HG03175 (cell line): ENCODE results near the gene SYT5.
"Not testable (repeated sequence)": the region's sequence is repeated elsewhere in the genome, so short reads cannot be mapped to it uniquely, and the experiment has no call there.

ENCODE experiments used
- ATAC-seq: cut with Tn5 transposase; IDR thresholded peaks from one replicate; pipeline ENCODE4 v1.9.1; 2021; ENCODE audit warnings: mild to moderate bottlenecking, moderate library complexity; ENCODE audit not compliant: unreplicated experiment

SYT5 gene

DNA sequence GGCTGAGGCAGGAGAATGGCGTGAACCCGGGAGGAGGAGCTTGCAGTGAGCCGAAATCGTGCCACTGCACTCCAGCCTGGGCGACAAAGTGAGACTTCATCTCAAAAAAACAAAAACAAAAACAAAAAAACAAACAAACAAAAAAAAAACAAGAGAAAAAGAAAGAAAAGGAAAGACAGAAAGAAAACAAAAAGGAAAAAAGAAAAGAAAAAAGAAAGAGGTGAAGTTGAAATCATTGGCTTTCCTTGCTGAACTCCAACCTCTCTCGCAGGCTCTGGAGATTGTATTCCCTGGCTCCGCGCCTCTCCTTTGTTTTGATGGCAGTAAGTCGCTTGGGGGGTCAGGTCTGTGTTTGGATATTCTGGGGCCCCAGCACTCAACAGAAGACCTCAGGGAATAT, 7.8 kb downstream of the SYT5 start:
- not testable (repeated sequence) for ATAC-seq

DNA sequence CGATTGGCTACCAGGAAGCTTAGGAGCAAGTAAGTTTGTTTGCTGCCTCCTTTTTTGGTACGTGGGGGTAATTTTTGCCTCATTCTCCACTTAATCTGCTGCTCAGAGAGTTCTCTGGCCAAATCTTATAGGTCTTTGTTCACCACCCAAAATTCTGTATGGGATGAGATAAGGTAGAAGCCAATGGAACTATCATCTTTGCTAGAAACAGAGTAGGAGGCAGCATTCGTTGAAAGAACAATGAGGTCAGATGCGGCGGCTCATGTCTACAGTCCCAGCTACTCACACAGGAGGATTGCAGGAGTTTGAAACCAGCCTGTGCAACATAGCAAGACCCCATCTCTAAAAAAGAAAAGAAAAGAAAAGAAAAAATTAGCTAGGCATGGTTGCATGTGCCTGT, 8.6 kb downstream of the SYT5 start:
- no peak for ATAC-seq

DNA sequence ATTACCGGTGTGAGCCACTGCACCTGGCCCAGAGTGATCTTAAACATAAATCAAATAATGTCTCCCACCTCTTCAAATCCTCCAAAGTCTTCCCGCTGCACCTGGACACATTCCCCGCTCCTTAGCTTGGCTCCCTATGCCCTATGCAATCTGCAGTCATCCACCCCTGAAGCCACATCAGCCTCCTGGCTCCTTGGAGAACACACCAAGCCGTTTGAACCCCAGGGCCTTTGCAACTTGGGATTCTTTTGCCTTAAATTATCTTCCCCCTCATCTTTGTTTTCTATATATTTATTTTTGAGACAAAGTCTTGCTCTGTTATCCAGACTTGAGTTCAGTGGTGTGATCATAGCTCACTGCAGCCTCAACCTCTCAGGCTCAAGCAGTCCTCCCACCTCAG, 11.0 kb downstream of the SYT5 start:
- no peak for ATAC-seq

DNA sequence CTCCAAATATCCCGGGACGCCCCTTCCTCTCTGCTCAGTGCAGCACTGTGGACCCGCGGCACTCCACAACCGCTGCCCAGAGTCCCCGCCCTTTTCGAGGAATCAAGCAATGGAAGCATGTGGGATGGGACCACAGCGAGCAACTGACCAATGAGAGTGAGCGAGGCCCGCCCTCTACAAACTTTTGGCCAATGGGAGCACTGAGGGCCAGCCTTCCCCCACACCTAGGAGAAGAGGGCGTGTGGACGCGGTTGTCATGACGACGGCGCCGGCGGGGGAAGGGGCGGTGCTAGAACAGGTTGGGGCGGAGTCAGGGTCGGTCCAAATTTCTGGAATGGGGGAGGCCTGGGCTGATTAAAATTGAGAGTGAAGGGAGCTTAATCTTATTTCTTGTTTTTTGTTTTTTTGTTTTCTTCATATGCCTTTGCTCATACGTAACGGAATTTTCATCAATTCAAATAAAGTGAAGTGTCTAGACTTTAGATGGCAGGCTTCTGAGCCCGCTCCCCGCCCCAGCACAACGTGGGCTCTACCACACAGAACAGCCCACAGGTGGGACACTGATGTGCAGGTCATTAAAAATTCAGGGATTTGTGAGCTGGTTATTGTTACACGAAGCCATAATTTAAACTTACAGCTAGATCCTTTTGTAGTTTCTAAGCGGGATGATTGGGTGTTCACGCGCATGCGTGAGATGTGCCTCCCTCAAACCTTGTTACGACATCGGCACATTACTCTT, 13.4 kb downstream of the SYT5 start, which contains the start of gene DNAAF3:
TSS of gene DNAAF3 (minus strand) at position 84 of the 739 bp plus-strand sequence. CDS start 200 bp downstream, outside the sequence.
- ATAC-seq = peak; percentile 85

DNA sequence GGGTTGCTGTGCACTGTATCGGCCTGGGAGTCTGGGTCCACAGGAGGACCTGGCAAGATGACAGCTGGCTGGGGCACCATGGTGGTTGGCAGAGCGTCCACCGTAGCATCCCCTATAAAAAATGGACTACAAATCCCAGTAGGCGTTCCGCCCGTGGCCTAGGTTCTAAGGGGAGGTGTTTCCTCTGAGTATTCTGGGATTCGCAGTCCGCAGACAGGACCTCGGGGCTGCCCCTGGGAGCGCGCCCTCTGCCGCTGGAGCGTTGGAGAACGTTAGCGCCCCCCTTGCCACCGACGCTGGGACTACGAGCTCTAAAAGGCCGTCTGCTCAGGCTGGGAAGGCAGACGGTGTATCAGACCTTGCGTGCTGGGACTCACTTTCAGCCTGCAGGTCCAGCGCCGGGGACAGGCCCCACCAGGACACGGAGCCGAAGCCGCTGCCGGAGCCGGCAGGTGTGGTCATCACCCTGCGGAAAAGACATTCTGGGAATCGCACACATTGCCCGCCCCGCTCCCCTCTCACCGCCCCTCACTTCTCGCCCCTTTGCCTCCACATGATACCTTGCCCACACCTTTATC, 14.0 kb downstream of the SYT5 start:
- ATAC-seq = no peak

DNA sequence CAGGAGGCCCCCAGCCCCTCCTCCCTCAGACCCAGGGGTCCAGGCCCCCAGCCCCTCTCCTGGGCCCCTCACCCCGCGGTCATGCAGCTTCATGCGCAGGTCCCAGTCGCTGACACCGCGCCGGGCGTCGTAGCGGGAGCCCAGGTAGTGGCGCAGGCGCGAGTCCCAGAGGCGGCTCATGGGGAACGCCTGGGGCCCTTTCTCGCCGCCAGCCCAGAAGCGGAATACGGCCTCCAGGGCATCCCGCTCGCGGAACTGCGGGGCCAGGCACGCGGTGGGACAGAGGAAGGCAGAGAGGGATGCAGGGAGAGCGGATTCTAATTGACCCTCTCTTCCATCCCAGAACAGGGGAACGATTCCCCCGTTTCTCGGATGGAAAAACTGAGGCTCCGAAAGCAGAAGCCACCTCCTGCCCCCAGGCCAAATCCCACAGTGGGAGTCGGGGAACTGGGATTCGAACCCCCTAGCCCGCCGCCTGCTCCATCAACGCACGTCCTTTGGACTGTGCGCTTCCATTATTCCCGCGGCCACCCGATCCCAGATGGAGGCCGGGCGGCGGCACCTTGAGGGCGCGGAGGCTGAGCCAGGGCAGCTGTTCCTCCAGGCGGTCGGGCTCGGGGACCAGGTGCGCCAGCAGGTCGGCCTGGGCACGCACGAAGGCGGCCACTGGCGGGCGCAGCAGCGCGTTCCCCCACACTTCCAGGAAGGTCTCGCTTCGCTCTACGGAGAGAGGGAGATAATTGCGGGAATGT, 18.3 kb downstream of the SYT5 start:
- no peak for ATAC-seq

DNA sequence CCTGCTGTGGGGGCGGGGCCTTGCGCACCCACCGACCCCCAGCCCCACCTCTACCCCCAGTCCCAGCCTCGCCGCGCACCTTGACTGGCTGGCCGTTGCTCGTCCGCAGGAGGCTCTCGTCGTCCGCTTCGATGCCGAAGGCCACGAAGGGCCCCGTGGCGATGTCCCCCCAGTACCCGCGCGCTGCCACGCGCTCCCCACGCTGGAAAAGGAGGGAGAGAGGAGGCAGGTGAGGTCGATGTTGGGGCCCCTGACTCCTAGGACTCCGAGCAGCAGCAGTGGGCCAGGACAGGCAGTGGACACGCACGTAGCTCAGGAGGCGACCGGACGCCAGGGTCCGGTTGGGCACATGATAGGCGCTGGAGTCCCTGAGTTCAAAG, 19.1 kb downstream of the SYT5 start:
- ATAC-seq = no peak

DNA sequence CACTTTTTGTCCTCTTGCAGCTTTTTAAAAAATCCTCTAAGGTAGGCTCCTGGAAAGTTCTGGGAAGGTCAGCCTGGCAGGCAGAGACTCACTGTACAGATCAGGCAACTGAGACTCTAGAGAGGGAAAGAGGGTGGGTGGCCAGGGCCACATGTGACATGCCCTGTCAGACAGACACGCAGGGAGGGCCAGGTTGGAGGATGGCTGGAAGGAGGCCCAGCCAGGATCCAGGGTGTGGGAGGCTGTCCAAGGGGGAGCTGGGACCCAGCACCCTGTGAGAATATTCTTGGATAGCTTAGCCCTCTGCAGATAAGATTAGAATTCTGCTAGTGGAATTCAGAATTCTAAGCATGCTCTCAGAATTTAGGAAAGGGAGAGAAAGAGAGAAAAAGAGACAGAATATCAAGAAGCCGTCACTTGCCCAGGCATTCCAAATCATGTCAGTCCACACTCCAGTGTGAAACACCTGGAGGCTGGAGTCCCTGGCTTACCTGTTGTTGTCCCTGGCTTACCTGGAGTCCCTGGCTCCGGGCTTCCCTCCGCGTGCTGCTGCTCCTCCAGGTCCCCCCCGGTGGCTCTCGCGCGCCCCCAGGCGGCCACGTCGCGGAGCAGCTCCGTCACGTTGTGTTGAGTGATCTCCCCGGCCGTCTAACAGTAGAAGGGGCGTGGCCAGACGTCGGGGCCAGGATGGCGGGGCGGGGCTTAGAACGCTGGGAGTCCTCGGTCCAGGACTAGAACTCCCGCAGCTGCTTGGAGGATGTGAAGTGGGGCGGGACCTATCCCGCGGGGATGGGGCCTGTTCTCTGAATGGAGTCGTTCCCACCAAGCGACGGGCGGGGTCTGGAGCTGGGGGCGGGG, 19.7 kb downstream of the SYT5 start:
- peak; percentile 56 for ATAC-seq

DNA sequence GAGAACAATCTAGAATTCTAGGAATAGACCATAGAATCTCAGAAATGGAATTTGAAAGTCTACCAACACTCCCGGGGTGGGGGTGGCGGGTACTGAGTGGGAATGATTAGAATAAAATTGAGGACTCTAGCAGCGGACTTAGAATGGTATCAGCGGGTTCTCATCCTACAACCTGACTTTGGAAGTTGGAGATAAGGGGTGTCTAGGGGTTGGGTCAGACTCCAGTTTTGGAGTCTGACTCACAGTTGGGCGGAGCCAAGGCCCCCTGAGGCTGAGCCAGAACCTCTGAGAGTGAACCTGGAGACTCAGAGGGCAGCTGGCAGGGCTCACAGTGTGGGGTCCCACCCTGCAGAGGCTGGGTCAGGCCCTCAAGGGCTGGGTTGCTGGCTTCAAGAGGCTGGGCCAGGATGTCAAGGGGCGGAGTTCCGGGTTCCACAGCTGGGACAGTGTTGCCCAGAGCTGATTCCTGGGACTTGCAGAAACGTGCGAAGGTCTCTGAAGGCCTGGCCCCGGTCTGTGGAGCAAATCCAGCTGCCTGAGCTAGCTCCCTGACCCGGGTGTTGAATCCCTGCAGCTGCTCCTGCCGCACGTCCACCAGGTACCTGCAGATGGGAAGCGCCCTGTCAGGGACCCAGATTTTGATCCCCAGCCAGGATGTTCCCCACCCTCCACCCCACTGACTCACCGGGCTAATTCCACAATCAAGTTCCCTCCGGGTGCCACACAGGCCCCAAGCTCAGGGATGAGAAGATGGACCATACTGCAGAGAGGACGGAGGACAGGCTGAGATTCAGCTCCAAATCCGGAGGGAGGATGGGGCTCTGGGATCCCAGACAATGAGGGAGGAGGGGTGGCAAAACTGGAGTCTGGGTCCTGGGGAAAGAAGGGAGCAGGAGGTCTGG, 21.0 kb downstream of the SYT5 start:
- no peak for ATAC-seq

DNA sequence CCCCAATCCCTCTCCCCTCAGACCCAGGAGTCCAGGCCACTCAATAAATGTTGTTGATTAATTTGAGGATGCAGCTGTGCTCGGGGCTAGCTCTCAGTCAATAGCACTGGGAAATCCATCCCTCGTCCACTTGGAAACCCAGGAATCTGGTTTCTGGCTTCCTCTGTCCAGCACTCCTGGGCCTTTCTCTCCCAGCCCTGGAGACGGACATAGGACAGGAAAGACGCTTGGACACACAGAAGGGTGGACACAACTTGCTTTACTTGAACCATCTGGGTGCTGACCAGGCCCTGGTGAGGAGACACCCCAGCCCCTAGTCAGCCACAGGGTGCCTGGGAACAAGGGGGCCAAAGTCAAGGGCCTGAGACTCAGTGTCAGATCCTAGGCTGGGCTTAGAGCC, 21.7 kb downstream of the SYT5 start:
- ATAC-seq = no peak

DNA sequence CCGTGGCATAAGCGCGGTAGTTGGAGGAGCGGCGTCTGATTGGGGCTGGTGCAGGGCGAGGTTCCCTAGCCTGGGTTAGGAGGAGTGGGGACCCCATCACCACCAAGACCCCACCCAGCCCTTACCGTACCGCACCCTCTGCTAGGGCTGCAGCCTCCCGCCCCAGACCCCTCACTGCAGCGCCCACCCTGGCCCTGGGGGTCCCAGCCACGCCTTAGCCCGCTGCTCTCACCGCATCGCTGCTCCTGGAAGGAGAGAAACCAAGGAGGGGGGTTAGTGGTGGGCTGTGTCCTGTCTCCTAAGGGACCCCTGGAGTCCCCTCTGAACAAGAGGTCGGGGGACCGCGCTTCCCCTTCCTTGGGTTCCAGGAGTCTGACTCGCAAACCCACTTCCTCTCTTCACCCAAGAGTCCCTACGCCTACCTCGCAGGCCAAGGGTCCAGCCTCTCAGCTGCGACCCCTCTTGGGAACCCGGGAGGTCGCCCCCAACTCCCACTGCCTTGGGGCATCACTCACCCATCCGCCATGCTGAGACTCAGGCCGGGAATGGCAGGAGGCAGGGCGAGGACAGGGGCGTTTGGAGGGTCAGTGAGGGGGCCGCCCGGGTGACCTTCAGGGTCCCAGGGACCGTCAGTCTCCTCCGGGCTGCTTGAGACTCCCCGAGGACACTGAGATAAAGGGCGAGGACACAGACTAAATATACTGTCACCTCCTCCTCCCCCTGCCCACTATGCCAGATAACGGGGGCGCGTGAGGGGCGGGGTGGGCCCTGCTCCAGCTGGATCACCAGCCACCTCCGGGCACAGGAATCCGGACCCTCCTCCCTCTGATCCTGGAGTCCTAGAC, 22.8 kb downstream of the SYT5 start, which contains the start of gene TNNI3:
TSS of gene TNNI3 (minus strand) at position 669 of the 845 bp plus-strand sequence. CDS start at position 526, 143 bp downstream.
- ATAC-seq = no peak

DNA sequence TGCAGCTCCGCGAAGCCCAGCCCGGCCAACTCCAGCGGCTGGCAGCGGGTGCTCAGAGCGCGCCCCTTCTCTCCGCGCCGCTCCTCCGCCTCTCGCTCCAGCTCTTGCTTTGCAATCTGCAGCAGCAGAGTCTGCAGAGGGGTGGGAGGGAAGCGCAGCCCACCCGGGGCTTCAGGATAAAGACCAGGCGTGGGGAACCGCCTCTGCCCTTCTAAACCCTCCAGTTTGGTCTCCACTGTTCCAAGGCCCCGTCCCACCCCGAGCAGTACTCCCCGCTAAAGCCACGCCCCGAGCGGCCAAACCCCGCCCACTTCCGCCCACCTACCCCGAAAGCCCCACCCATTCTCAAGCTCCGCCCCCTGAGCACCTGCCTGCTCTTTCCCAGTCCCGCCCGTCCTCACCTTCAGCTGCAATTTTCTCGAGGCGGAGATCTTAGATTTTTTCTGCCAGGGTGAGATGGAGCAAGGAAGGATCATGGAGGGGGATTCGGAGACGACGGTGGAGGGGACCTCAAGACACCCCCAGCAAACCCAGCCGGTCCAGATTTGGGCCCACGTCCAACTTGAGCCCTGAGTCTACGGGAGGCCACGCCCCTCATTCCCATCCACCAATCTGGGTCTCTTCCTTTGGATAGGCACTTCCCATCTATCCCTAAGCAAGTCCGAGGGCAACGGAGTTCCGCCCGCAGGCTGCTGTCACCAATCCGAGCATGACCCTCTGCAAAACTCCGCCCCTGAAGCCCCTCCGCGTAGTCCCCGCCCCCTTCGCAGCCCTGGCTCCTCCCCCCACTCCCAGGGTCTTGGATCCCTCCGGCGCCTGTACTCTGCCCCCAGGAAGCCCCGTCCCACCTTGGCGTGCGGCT, 23.7 kb downstream of the SYT5 start:
- no peak for ATAC-seq

DNA sequence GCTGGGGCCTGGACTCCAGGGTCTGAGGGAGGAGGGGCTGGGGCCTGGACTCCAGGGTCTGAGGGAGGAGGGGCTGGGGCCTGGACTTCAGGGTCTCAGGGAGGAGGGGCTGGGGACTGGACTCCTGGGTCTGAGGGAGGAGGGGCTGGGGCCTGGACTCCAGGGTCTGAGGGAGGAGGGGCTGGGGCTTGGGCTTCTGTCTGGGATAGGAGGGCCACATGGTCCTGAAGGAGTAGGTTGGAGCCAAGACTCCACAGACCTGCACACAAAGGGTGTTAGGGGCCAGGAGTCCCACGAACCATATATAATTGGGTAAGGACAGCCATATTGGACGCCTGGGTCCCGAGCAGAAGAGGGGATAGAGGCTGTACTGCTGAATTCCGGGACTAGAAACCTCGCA, 24.3 kb downstream of the SYT5 start:
- ATAC-seq = not testable (repeated sequence)

DNA sequence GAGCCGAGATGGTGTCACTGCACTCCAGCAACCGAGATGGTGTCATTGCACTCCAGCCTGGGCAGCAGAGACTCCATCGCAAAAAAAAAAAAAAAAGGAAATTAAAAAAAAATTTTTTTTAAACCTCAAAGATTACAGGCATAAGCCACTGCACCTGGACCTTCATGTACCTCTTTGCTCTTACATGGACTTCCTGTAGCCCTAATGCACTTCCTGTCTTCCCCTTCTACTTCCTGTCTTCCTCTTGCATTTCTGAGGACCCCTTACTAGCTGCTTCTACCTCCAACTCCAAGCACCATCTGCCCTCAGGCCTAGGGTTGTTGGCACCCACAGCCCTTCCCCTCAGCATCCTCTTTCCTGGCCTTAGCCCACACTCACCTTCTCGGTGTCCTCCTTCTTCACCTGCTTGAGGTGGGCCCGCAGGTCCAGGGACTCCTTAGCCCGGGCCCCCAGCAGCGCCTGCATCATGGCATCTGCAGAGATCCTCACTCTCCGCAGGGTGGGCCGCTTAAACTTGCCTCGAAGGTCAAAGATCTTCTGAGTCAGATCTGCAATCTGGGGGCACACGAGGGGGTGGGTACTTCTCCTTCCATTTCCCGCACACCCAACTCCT, 26.3 kb downstream of the SYT5 start:
- ATAC-seq = no peak

DNA sequence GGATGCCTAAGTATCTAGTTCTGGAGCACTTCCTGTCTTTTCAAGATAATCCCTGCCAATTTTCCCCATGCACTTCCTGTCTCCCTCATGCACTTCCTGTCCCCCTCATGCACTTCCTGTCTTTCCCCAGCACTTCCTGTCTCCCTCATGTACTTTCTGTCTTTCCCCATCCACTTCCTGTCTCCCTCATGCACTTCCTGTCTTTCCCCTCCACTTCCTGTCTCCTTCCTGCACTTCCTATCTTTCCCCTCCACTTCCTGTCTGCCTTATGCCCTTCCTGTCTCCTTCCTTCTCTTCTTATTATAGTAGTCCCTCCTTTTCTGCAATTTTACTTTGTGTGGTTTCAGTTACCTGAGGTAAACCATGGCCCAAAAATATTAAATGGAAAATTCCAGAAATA, 28.1 kb downstream of the SYT5 start:
- ATAC-seq = no peak

DNA sequence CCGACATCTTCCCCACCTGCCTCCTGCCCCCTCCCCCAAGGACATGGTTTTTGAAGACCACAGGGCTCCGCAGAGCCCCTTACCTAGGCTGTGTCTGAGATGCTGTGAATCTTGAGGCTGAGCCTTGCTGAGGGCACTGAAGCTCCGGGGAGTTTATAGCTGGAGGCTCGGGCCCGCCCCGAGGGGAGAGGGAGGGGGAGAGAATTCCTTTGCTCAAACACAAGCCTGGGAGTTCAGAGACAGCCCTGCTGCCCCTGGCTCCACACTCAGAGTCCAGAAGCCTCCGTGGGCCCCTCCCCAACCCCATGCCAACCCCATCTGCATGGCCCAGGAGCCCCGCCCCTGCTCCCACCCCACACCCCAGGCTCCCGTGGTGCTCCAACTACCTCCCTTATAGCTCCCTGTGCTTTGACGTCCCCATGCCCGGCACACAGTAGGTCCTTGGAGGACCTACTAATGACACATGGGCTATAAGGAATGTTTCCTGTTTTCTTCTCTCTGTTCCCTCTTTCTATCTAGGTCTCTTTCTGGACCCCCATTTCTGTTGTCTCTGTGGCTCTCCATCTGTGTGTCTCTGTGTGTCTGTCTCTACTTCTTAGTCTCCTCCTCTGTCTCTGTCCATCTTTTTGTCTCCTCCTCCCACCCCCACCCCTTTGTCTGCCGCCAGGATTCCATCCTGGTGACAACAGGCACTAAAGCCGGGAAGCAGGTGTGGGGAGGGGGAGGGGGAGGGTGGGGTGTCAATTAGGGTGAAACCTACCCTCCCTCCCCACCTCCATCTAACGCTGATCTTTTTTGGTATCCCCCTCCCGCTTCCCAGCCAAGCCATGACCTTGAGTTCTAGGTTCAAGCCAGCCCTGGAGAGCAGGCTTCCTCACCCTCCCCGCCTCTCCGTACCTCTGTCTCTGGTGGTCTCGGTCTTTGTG, 30.7 kb downstream of the SYT5 start, which contains the start of gene TNNT1:
TSS of gene TNNT1 (minus strand) at position 129 of the 926 bp plus-strand sequence. CDS start 2,049 bp downstream, outside the sequence.
- no peak for ATAC-seq
